GM19468 (cell line): ENCODE measurements around the gene CRISPLD2.
"Not testable (repeated sequence)": the region's sequence is repeated elsewhere in the genome, so short reads cannot be mapped to it uniquely, and the experiment has no call there.

Source experiments
- ATAC-seq: cut with Tn5 transposase; IDR thresholded peaks from one replicate; pipeline ENCODE4 v1.9.1; 2021; ENCODE audit warnings: mild to moderate bottlenecking, moderate library complexity, moderate number of reproducible peaks; ENCODE audit not compliant: unreplicated experiment; ENCODE audit errors: extremely low read depth

Gene CRISPLD2

DNA sequence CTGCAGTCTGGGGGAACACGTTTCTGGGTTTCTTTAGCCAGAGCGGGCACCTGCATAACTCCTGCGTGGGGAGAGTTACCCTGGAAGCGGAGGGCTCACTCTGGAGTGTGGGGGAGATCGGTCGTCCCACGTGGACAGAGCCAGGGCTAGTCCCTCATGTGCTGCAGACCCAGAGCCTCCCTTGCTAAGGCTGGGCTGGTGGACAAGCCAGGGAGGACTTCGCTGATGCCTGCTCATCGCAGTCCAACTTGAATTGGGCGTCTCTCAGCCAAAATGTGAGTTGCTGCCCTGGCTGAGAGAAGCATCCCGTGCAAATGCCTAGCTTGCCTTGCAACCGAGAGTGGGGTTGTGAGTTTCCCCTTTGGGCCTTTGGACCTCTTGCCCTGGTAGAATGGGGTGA lies 986 bp downstream of the CRISPLD2 start:
- ATAC-seq = no peak

DNA sequence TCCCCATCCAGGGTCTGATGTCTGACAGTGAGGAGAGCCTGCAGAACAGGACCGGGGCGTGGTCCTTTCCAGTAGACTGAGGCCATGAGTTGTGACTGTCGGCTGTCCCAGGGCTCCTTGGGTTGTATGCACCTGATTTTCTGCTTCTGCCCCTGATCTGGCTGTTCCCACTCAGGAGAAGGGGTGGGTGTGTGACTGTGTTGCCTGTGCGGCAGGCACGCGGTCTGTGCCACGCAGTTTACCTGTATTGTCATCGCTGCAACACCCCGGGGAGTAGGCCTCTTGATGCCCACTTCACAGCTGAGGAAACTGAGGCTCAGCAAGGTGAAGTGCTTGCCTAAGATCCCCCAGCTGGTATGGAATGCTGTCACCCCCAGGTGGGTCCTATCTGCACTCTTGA lies 1.4 kb downstream of the CRISPLD2 start:
- no peak for ATAC-seq

DNA sequence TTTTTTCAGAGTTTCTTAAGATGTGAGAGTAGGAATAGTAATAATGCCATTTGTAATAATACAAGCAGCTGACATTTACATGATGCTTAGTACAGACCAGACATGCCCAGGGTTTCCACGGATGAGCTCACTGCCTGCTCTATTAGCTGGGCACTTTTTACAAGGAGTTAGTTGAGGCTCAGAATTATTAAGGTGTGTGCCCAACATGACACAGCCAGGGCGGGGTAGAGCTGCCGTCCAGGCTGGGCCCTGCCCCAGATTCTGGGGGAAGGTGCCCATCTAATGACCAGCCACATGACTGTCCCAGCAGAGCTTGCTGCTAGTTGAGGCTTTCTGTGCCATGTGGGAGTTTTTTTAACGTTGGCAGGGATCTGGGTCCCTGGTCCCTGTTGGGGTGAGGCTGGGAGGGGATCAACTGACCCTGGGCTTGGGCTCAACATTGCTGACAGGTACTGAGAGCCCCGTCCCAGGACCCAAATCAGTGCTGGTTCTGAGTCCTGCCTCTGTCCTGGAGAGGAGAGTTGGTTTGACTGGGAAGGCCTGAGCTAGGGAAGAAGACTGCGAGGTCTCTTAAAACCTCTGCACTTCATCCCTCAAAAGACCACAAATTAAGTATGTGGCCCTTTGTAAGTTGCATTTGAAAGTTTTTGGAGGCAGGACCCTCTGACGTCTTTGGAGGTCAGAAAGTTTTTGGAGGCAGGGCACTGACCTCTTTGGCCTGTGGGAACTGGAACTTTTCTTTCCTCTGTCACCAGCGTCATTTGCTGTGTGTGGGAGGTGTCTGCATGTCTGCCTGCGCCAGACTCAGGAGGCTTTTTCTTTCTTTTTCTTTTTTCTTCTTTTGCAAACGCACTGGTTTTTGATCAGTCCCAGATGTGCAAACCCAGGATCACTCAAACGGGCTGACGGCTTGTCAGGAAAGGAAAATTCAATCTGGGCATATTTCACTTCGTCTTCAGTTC lies 2.2 kb downstream of the CRISPLD2 start:
- no peak for ATAC-seq

GRCh38 chr16:84822990-84823389 lies 3.2 kb downstream of the CRISPLD2 start:
- no peak for ATAC-seq

DNA sequence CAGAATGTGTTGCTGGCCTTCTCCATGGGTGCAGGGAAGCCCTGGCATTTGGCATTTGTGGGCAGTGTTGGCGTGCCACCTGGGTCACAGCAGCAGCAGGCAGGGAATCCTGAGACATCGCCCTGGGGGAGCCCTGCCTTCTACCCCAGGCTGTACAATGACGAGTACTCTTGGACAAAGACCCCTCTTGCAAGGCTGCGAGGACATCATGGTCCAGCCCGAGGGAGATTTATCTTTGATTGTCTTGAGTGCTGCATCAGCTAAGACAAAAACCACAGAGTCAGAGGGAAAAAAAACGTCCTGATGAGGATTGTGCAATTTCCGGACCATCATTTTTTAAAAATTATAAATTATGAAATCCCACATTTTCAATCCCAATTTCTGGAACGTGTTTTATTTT lies 3.7 kb downstream of the CRISPLD2 start:
- ATAC-seq = no peak

- no peak for ATAC-seq
Observed at GRCh38 chr16:84823926-84824325, 4.1 kb downstream of the CRISPLD2 start.

- no peak for ATAC-seq
Observed at GRCh38 chr16:84825896-84826557, 6.2 kb downstream of the CRISPLD2 start.

GRCh38 chr16:84826558-84826941 lies 6.8 kb downstream of the CRISPLD2 start:
- ATAC-seq = no peak

GRCh38 chr16:84827131-84827574 lies 7.4 kb downstream of the CRISPLD2 start:
- ATAC-seq = no peak

DNA sequence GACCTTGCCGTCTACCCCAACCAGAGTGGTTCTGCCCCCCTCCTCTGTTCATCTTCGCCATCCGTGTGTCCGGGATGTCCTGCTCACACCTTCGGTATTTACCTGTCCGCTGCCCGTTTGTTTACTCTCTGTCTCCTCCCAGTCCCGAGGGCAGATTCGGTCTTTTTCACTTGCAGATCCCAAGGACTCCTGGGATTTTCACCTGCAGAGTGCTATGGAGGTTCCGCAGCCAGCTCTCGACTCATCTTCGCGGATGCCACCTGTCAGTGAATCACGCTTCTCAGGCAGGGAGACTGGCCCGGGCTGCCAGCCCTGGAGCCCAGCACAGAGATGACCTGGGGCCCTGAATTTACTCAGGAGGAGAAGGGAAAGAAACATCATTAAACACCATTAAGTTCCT lies 8.1 kb downstream of the CRISPLD2 start:
- no peak for ATAC-seq

DNA sequence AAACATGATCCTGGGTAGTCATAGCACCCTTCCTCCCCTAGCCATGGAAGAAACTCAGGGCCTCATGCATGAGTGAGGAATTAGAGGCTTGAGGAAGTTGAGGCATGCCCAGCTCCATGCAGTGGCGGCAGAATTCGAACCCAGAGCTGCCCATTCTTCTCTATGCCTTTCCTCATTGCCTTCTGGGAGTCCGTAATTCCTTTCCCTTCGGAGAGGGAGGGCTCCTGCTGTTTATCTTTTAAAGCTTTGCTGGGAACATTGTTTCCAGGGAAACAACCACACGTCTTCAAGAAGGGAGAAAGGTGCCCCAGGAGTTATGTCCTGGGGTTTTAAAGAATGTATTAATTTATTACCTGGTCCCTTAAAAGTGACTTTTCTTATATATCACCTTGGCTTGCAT lies 8.5 kb downstream of the CRISPLD2 start:
- ATAC-seq = no peak

- ATAC-seq = no peak
Observed at GRCh38 chr16:84829168-84829965, 9.6 kb downstream of the CRISPLD2 start.

- ATAC-seq = no peak
Observed at GRCh38 chr16:84830765-84831384, 11.1 kb downstream of the CRISPLD2 start.

GRCh38 chr16:84831728-84832127 lies 11.9 kb downstream of the CRISPLD2 start:
- not testable (repeated sequence) for ATAC-seq

- ATAC-seq = no peak
Observed at GRCh38 chr16:84832488-84833143, 12.8 kb downstream of the CRISPLD2 start.

- no peak for ATAC-seq
Observed at GRCh38 chr16:84833144-84833500, 13.3 kb downstream of the CRISPLD2 start.

DNA sequence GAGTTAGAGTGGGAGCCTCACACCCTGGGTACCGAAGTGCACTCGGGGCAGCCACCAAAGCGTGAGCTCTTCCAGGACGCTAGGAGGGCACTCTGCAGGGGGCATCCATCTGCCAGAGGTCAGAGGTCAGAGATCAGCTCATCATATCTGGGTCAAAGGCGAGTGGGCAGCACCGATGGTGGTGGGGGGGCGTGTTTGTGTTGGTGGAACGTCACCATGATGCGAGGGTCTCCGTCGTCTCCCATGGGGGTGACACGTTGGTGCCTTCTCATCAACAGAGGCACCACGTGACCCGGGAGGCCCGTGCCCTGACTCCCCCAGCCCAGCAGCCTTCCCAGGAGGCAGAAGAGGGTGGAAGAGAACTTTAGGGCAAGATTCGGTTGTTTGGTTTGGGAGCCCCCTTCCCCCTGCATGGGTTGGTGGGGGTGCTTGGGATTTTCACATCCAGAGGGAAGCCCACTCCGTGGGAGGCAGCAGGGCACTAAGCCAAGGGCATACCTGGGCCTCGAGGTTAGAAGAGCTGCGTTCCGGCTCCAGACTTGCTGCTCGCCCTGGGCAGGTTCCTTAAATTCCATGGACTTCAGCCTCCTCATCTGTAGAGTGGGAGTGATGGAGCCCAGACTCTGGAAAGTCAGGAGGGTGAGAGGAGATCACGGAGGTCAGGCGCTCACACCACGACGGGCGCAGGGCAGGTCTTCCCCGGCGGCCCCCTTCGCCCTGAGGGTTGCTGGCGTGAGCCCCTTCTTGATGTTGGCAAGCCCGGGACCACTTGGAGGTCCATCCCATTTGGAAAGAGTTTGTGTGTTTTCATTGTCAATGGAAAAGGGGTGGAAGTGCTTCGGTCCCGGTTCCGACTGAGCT lies 14.0 kb downstream of the CRISPLD2 start:
- ATAC-seq = no peak

- ATAC-seq = no peak
Observed at GRCh38 chr16:84834403-84834772, 14.6 kb downstream of the CRISPLD2 start.

DNA sequence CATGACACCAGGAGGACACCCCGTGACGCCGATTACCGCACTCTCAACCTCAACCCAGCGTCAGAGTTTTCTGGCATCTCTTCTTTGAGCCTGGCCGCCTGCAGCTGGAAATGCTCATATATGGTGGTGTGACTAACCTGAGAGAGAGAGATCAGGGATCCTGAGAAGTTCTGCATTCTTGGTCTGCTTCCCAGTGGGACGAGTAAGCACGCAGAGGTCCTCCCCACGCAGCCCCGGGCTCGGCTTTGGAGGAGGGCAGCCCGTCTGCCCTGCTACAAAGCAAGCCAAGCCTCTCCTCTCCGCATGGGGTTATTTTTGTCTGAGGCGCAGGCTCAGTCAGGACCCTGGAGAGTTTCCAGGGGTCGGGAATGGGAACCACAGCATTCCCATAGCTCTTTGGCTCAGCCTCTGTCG lies 16.5 kb downstream of the CRISPLD2 start:
- ATAC-seq = no peak
